WERI-Rb-1 (cell line): ENCODE data around the gene HOXB3.

ENCODE experiments used
- DNase-seq: peaks from one replicate; pipeline ENCODE4 v3.0.0-alpha.2; 2020
- H3K27ac ChIP-seq: fragments of 250-450 bp; sonication (Bioruptor Pico); 2 replicates; pipeline ENCODE4 v1.5.1; 2020; ENCODE audit warnings: mild to moderate bottlenecking, moderate library complexity
- H3K27me3 ChIP-seq: fragments of 250-450 bp; sonication (Bioruptor Pico); 2 replicates; pipeline ENCODE4 v1.5.1; 2021; ENCODE audit warnings: mild to moderate bottlenecking, low read depth, moderate library complexity; ENCODE audit not compliant: insufficient read depth, severe bottlenecking
- H3K36me3 ChIP-seq: fragments of 250-450 bp; sonication (Bioruptor Pico); 2 replicates; pipeline ENCODE4 v1.5.1; 2020; ENCODE audit warnings: mild to moderate bottlenecking, moderate library complexity
- H3K4me3 ChIP-seq: 2 replicates; pipeline ENCODE4 v1.5.1; 2011; ENCODE audit warnings: low read depth, mild to moderate bottlenecking, control low read depth, low read length
- H3K9me3 ChIP-seq: fragments of 250-450 bp; sonication (Bioruptor Pico); 2 replicates; pipeline ENCODE4 v1.5.1; 2021; ENCODE audit warnings: mild to moderate bottlenecking, moderate library complexity; ENCODE audit not compliant: severe bottlenecking
- CTCF ChIP-seq: IDR thresholded peaks from 2 replicates; pipeline ENCODE4 v1.5.1; 2011; ENCODE audit warnings: low read depth, mild to moderate bottlenecking, control low read depth, inconsistent platforms, low read length

HOXB3 gene

GRCh38 chr17:48520631-48521079 lies 69.4 kb downstream of the HOXB3 start:
- Histone ChIP-seq H3K9me3 (peaks cover 9% of the 10 kb centered on the region), H3K27me3 (peaks cover 97% of the 10 kb centered on the region), H3K27ac (no peak overlapping the region), H3K4me3 (no peak overlapping the region), H3K36me3 (no peaks in the 10 kb centered on the region)
- TF ChIP-seq CTCF = no peak
- no peak for DNase-seq

DNA sequence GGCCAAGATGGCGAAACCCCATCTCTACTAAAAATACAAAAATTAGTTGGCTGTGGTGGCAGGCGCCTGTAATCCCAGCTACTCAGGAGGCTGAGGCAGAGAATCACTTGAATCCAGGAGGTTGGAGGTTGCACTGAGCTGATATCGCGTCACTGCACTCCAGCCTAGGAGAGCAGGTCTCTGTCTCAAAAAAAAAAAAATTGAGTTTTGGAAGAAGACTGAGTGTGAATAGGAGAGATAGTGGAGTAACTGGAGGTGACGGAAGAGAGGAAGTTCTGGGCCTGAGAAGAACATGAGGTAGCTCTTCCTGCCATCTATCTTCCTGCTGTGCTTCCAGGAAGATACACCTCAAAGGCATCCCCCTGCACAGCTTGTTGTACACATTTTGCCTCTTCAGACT lies 70.6 kb downstream of the HOXB3 start:
- no peaks in the 10 kb centered on the region for H3K36me3 ChIP-seq
- H3K27ac ChIP-seq = no peak overlapping the region
- no peak for DNase-seq
- no peak overlapping the region for H3K4me3 ChIP-seq
- H3K9me3 ChIP-seq = peaks cover 9% of the 10 kb centered on the region
- no peak for TF ChIP-seq CTCF
- peaks cover 97% of the 10 kb centered on the region for H3K27me3 ChIP-seq

DNA sequence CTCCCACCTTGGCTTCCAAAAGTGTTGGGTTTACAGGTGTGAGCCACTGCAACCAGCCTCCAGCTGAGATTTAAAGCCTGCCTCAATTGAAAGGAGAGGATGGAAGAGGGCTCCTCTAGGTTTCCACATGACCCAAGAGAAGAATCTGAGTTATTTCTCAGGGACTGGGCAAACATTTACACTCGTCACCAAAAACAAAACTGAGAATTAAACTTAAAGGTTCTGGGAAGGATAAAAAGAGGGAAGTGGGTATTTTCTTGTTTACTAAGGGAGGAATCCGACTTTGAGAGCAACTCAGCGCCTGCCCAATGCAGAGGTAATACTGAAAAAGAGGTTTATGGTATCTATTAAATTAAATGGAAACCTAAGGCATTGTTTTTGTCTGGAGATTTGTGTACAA lies 72.6 kb downstream of the HOXB3 start:
- Histone ChIP-seq H3K27me3 (peaks cover 97% of the 10 kb centered on the region), H3K27ac (no peak overlapping the region), H3K4me3 (no peak overlapping the region), H3K36me3 (no peaks in the 10 kb centered on the region), H3K9me3 (peaks cover 11% of the 10 kb centered on the region)
- TF ChIP-seq CTCF = no peak
- no peak for DNase-seq

DNA sequence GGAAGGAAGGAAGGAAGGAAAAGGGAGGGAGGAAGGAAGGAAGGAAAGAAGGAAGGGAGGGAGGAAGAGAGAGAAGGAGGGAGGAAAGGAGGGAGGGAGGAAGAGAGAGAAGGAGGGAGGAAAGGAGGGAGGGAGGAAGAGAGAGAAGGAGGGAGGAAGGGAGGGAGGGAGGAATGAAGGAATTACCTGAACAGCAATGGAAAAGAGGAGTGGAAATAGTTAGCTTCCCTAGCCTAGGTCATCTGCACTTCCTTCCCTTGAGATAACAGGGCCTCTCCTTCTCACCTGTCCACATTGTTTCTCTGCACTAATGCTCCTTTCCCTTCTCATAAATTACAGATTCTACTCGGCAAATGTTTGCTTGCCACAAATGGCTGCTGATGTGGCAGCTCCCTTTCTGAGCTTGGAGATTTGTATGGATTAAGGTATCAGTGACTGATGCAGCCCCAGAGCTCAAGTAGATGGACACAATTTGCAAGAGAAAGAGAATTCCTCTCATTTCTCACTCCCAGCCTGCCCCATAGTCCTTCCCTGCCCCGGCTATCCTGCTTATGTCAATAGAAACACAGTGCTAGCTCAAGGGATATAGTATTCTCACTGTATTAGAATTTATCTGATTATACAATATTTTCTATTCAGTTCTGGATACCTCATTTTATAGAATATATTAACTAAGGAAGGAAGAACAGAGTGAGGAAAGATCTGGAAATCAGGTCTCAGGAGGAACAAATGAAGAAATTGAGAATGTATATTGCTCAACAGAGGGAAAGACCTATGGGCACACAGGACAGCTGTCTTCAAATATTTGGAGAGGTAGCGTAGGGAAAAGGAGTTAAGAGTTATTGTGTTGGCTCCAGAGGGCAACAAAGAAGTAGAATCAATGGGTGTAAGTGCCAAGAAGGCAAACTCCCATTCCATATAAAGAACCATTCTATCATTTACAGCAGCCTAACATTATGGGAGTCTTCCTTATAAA lies 73.8 kb downstream of the HOXB3 start:
- Histone ChIP-seq H3K27ac (no peak overlapping the region), H3K9me3 (peaks cover 16% of the 10 kb centered on the region), H3K36me3 (no peaks in the 10 kb centered on the region), H3K27me3 (peaks cover 97% of the 10 kb centered on the region), H3K4me3 (no peak overlapping the region)
- DNase-seq = no peak
- no peak for TF ChIP-seq CTCF

DNA sequence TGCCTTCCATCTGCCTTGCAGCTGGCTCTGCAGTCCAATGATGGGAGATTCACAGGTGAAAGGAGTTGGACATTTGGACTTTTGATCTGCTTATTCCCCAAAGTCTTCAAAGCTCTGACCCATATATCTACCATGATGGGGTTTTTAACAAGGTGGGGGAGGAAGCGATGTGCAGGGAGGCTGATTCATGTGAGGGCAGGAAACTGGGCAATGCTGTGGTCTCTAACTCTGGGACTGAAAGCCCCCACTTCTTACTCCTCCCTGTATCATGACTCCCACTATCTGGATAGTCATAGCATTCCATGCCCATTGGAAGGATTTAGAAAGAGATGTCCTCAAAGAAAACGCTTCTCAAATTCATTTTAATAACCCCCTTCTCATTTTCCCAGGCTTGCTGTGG lies 75.6 kb downstream of the HOXB3 start:
- no peak for TF ChIP-seq CTCF
- peaks cover 98% of the 10 kb centered on the region for H3K27me3 ChIP-seq
- no peak for DNase-seq
- H3K27ac ChIP-seq = no peak overlapping the region
- no peaks in the 10 kb centered on the region for H3K36me3 ChIP-seq
- peaks cover 23% of the 10 kb centered on the region for H3K9me3 ChIP-seq
- no peak overlapping the region for H3K4me3 ChIP-seq
